ENCODE results near the gene PLCH2. TPM values are rescaled to one million over a fixed set of nuclear protein-coding genes. Genes with fewer than 3 reads are reported as not detected.
A peak's percentile ranks its signal among the peaks of the same experiment; 100 is the strongest.

Gene PLCH2
- total and polyA plus RNA-seq, 9 of the 15 experiments (the other 6 are each of a cell fraction or from before 2014, with no cell fraction given), result 0.16 TPM; not detected in 8

- TF ChIP-seq CTCF (IDR thresholded peaks at IDR 0.05 in 2 of 3, conservative IDR thresholded peaks at IDR 0.05 in 1 of 3; ENCODE audit: insufficient read depth in 2 of 3, low read depth in 1 of 3, low read length in 3 of 3), result peak; percentile 22 to 40 (median 36); a peak in 4 of 6 replicates
- TF ChIP-seq FIP1L1 (IDR thresholded peaks at IDR 0.05; ENCODE audit: low read depth, low read length, poor library complexity, severe bottlenecking), result no peak
- peak; percentile 49 for TF ChIP-seq REST (IDR thresholded peaks at IDR 0.05; ENCODE audit: borderline replicate concordance)
- TF ChIP-seq REST (CRISPR knock-in tag; IDR thresholded peaks at IDR 0.05; ENCODE audit: low read depth), result no peak
- TF ChIP-seq MTA3 (IDR thresholded peaks at IDR 0.05; ENCODE audit: borderline replicate concordance), result no peak
- 0 out of 4 replicates have a peak, but pooled peaks of 1 of the 2 experiments have one; percentile 48 for TF ChIP-seq UBTF (IDR thresholded peaks at IDR 0.05; ENCODE audit: borderline replicate concordance in 1 of 2, low read depth in 2 of 2, low read length in 2 of 2)
- TF ChIP-seq ARHGAP35 (IDR thresholded peaks at IDR 0.05; ENCODE audit: partially characterized antibody), result no peak
- no peak for TF ChIP-seq KHSRP (IDR thresholded peaks at IDR 0.05)
Measured at GRCh38 chr1:2459757-2460156, 16.3 kb upstream of the PLCH2 start (continued).
